Heart left ventricle (tissue), 16 donors: Measurements from ENCODE around the gene SLX4IP. TPM values are rescaled to one million over a fixed set of nuclear protein-coding genes. Genes with fewer than 3 reads are reported as not detected.

Source experiments
- ATAC-seq, 4 donors: fragments of 200-7000 bp; cut with Tn5 transposase; one replicate each; pipeline ENCODE4 v1.9.1; 2020 to 2022; ENCODE audit warnings: moderate library complexity in 4 of 4, mild to moderate bottlenecking in 3 of 4, moderate number of reproducible peaks in 1 of 4
- DNase-seq, 5 donors: peaks; one replicate each; pipeline ENCODE4 v3.0.0-alpha.2; 2020
- H3K27ac ChIP-seq, 12 donors: fragments of 200-600 bp; sonication (generic) in 4 of 12; one replicate each; pipeline versions ENCODE4 v1.5.0 to v1.8.0; 2016 to 2022; ENCODE audit warnings: mild to moderate bottlenecking in 2 of 12
- H3K27me3 ChIP-seq, 9 donors: fragments of 200-600 bp; sonication (generic) in 2 of 9; one replicate each; pipeline versions ENCODE4 v1.5.1 to v1.8.0; 2016 to 2022; ENCODE audit warnings: mild to moderate bottlenecking in 3 of 9
- H3K36me3 ChIP-seq, 9 donors: fragments of 200-600 bp; sonication (generic) in 2 of 9; one replicate each; pipeline versions ENCODE4 v1.5.0 to v1.8.0; 2018 to 2022; ENCODE audit warnings: mild to moderate bottlenecking in 2 of 9
- H3K4me1 ChIP-seq, 12 donors: fragments of 200-600 bp; sonication (generic) in 4 of 12; one replicate each; pipeline versions ENCODE4 v1.5.0 to v1.8.0; 2016 to 2022; ENCODE audit warnings: mild to moderate bottlenecking in 3 of 12
- H3K4me3 ChIP-seq, 12 donors: fragments of 200-600 bp; sonication (generic) in 4 of 12; one replicate each; pipeline versions ENCODE4 v1.5.0 to v1.8.0; 2017 to 2022; ENCODE audit warnings: mild to moderate bottlenecking in 9 of 12, moderate library complexity in 4 of 12
- H3K9me3 ChIP-seq, 12 donors: fragments of 200-600 bp; sonication (generic) in 4 of 12; one replicate each; pipeline versions ENCODE4 v1.5.0 to v1.8.0; 2016 to 2022; ENCODE audit warnings: mild to moderate bottlenecking in 1 of 12
- CTCF ChIP-seq, 12 donors: fragments of 200-600 bp; sonication (generic) in 4 of 12; IDR thresholded peaks; one replicate each; pipeline versions ENCODE4 v1.5.0 to v1.8.0; 2018 to 2022; ENCODE audit warnings: antibody characterized with exemption in 12 of 12, mild to moderate bottlenecking in 5 of 12
- POLR2A ChIP-seq, 2 donors: fragments of 450-650 bp; IDR thresholded peaks; one replicate each; pipeline ENCODE4 v1.6.1; 2017; ENCODE audit warnings: antibody characterized with exemption in 2 of 2, mild to moderate bottlenecking in 2 of 2, moderate library complexity in 2 of 2
- WGBS, 4 donors: extraction: QIAGEN DNeasy Blood & Tissue Kit in 2 of 4; methylation state at CpG; one replicate each; pipeline versions ENCODE4 v1.1.5 to v1.1.7; 2013 to 2018; 5-methylcytosine and 5-hydroxymethylcytosine counted together
- intact Hi-C, 10 donors: fragments of 100-400 bp; cut with DNase I; formaldehyde crosslinking; loops; one replicate each; pipeline versions ENCODE4 v1.11.1 to v1.14.2; 2022
- polyA plus RNA-seq, 2 donors: library from polyadenylated mRNA; stranded (reverse); fragments of 200-250 nt; gene quantifications; one replicate each; pipeline ENCODE4 v1.2.3, GENCODE V29; 2013
- total RNA-seq, 9 donors: library from RNA; depleted of rRNA in 2 of 9; stranded (reverse); fragments of >200 nt in 2 of 9; fragmentation: NEBNext Ultra II Directional in 3 of 9; extraction: Animal tissue kit (Norgen Biotek cat#: 25700) in 3 of 9; gene quantifications; one replicate each; pipeline versions ENCODE4 v1.1.0 to v1.2.4, GENCODE V29; 2016 to 2023
- donor health status: ischemic (EF 13 %, LVEDD 7.1; RV severe dilation, severe dysfunction).
- donor health status: healthy with polysubstance abuse.
- donor health status: DM: no; HTN: yes; CAD: no.
- donor health status: DM: no; HTN: no; CAD: no.
- donor health status: ischemic (EF 25% LVEDD 6.9; RV normal size, moderate dysfunction).
- donor health status: ischemic (EF 25% LVEDD 5.7; RV mildly dilated, moderate dysfunction).
- donor health status: healthy.
- donor health status: DM: yes; HTN: yes; CAD: no.
- donor health status: ischemic (EF 35%, LVEDD 5.7; RV mildly dilated, moderate dysfunction).
- donor health status: nonischemic (EF 11% LVEDD 7.7; RV severe dilation, severe dysfunction).
- donor health status: DM: yes; HTN: yes; CAD: no.
- donor health status: PGD.
- donor health status: ischemic (EF 29% LVEDD 5.4; RV normal size, mild dysfunction).
- donor health status: nonischemic (EF 23%, LVEDD 6.1; RV moderate dilation, normal function).

Gene SLX4IP
- total and polyA plus RNA-seq, 11 donors, result 1.1 to 4.3 (median 2.4) TPM

- Histone ChIP-seq H3K4me1 (peaks cover 0 to 26% (median 0%) of the 10 kb centered on the region in 12 donors), H3K27me3 (no peaks in the 10 kb centered on the region), H3K9me3 (no peaks in the 10 kb centered on the region), H3K36me3 (no peaks in the 10 kb centered on the region), H3K4me3 (no peak overlapping the region), H3K27ac (no peak overlapping the region)
- DNase-seq, result no peak
- ATAC-seq, result no peak
- TF ChIP-seq CTCF (IDR thresholded peaks at IDR 0.05) (no peak), POLR2A (IDR thresholded peaks at IDR 0.05) (no peak)
- 88 to 94% (median 91%) methylated on average over 2 of the region's 2 CpGs for WGBS, 4 donors
- intact Hi-C loops, result loop anchor here in 1 of 10 donors (2.0 kb wide), 1 partner anchor 15 kb away; no protein-coding TSS in a partner anchor
Measured at GRCh38 chr20:10573273-10573950, 138.3 kb downstream of the SLX4IP start.

- TF ChIP-seq POLR2A (IDR thresholded peaks at IDR 0.05) (no peak), CTCF (IDR thresholded peaks at IDR 0.05) (no peak)
- Histone ChIP-seq H3K27me3 (no peaks in the 10 kb centered on the region), H3K4me3 (no peak overlapping the region), H3K4me1 (peaks cover 0 to 26% (median 0%) of the 10 kb centered on the region in 12 donors), H3K36me3 (no peaks in the 10 kb centered on the region), H3K9me3 (no peaks in the 10 kb centered on the region), H3K27ac (no peak overlapping the region)
- ATAC-seq (no peak), DNase-seq (no peak)
- intact Hi-C loops, result loop anchor here in 1 of 10 donors (2.0 kb wide), 1 partner anchor 15 kb away; no protein-coding TSS in a partner anchor
- 76 to 91% (median 87%) methylated on average over 1 of the region's 1 CpG for WGBS, 4 donors
Measured at GRCh38 chr20:10573951-10574339, 138.8 kb downstream of the SLX4IP start.

- WGBS, 4 donors, result 67 to 75% (median 69%) methylated on average over 3 of the region's 3 CpGs
- no peaks in the 10 kb centered on the region for H3K27me3 ChIP-seq
- intact Hi-C loops, result no loop called here
- ATAC-seq, result no peak
- no peak for DNase-seq
- no peak for TF ChIP-seq POLR2A (IDR thresholded peaks at IDR 0.05)
- TF ChIP-seq CTCF (IDR thresholded peaks at IDR 0.05), result no peak
- no peaks in the 10 kb centered on the region for H3K9me3 ChIP-seq
- peak overlapping the region in 2 of 12 donors; percentile 7 to 37 for H3K27ac ChIP-seq
- H3K4me3 ChIP-seq, result no peak overlapping the region
- H3K36me3 ChIP-seq, result no peaks in the 10 kb centered on the region
- peaks cover 0 to 26% (median 0%) of the 10 kb centered on the region in 12 donors for H3K4me1 ChIP-seq
Measured at GRCh38 chr20:10576411-10577090, 141.4 kb downstream of the SLX4IP start.

- DNase-seq, result no peak
- H3K36me3 ChIP-seq, result no peaks in the 10 kb centered on the region
- peaks cover 0 to 24% (median 0%) of the 10 kb centered on the region in 12 donors for H3K4me1 ChIP-seq
- H3K27ac ChIP-seq, result no peak overlapping the region
- TF ChIP-seq POLR2A (IDR thresholded peaks at IDR 0.05) (no peak), CTCF (IDR thresholded peaks at IDR 0.05) (no peak)
- H3K9me3 ChIP-seq, result no peaks in the 10 kb centered on the region
- ATAC-seq, result no peak
- H3K4me3 ChIP-seq, result no peak overlapping the region
- H3K27me3 ChIP-seq, result no peaks in the 10 kb centered on the region
- WGBS, 4 donors, result 93 to 98% (median 94%) methylated on average over 3 of the region's 3 CpGs
- intact Hi-C loops, result no loop called here
Measured at GRCh38 chr20:10577648-10578047, 142.5 kb downstream of the SLX4IP start.
